GM10266 (cell line): Measurements from ENCODE around the gene PSME3IP1.

Source experiments
- DNase-seq: peaks from one replicate; pipeline ENCODE4 v3.0.0; 2012; ENCODE audit errors: extremely low spot score
- CTCF ChIP-seq: IDR thresholded peaks from 2 replicates; pipeline ENCODE4 v1.5.1; 2012; ENCODE audit warnings: mild to moderate bottlenecking, low read depth; ENCODE audit not compliant: control insufficient read depth, insufficient read depth; ENCODE audit errors: missing control alignments

The PSME3IP1 gene

GRCh38 chr16:57127037-57127763 is 58.6 kb downstream of the PSME3IP1 start:
- no peak for TF ChIP-seq CTCF
- DNase-seq, result no peak

- DNase-seq, result no peak
These were observed 59.4 kb downstream of the PSME3IP1 start for GRCh38 chr16:57126411-57126810.

GRCh38 chr16:57125969-57126368 is 59.9 kb downstream of the PSME3IP1 start:
- TF ChIP-seq CTCF, result no peak
- DNase-seq, result no peak

More at GRCh38 chr16:57126411-57126810, 59.4 kb downstream of the PSME3IP1 start:
- TF ChIP-seq CTCF, result no peak

GRCh38 chr16:57125376-57125775 is 60.5 kb downstream of the PSME3IP1 start:
- no peak for TF ChIP-seq CTCF
- DNase-seq, result no peak

- DNase-seq, result no peak
- TF ChIP-seq CTCF, result no peak
These were observed 61.7 kb downstream of the PSME3IP1 start for GRCh38 chr16:57123974-57124674.

GRCh38 chr16:57123216-57123973 is 62.4 kb downstream of the PSME3IP1 start:
- no peak for DNase-seq

More at GRCh38 chr16:57123216-57123973, 62.4 kb downstream of the PSME3IP1 start:
- TF ChIP-seq CTCF, result no peak
